Type B pancreatic cell (in vitro differentiated cells): ENCODE results near the gene TRIM54. TPM values are rescaled to one million over a fixed set of nuclear protein-coding genes. Genes with fewer than 3 reads are reported as not detected.

Source experiments
- DNase-seq: peaks from one replicate; pipeline ENCODE4 v3.0.0; 2021; ENCODE audit warnings: mixed read lengths; ENCODE audit not compliant: unreplicated experiment; ENCODE audit errors: extremely low spot score
- H3K27ac Mint-ChIP-seq: 2 replicates; pipeline ENCODE4 v1.8.0; 2021; ENCODE audit warnings: mild to moderate bottlenecking, mixed read lengths
- H3K27me3 Mint-ChIP-seq: 2 replicates; pipeline ENCODE4 v1.8.0; 2021; ENCODE audit warnings: mixed read lengths
- H3K36me3 Mint-ChIP-seq: 2 replicates; pipeline ENCODE4 v1.8.0; 2021; ENCODE audit warnings: mixed read lengths
- H3K4me1 Mint-ChIP-seq: one replicate; pipeline ENCODE4 v1.8.0; 2021; ENCODE audit warnings: mixed read lengths; ENCODE audit not compliant: unreplicated experiment
- H3K4me3 Mint-ChIP-seq: 2 replicates; pipeline ENCODE4 v1.8.0; 2021; ENCODE audit warnings: mild to moderate bottlenecking, mixed read lengths
- H3K9me3 Mint-ChIP-seq: 2 replicates; pipeline ENCODE4 v1.8.0; 2021; ENCODE audit warnings: mixed read lengths
- total RNA-seq: library from RNA; stranded (reverse); gene quantifications from 2 replicates; pipeline ENCODE4 v1.2.1, GENCODE V29; 2021; ENCODE audit warnings: low replicate concordance
- TF ChIP-seq, protein P1 (sequence below): fragments of 200-600 bp; sonication (generic); conservative IDR thresholded peaks from 2 replicates; pipeline ENCODE4 v1.5.0; 2021; ENCODE audit warnings: antibody characterized with exemption, mild to moderate bottlenecking

TRIM54 gene
- total RNA-seq, 1 donor from 2014 or later: not detected

DNA sequence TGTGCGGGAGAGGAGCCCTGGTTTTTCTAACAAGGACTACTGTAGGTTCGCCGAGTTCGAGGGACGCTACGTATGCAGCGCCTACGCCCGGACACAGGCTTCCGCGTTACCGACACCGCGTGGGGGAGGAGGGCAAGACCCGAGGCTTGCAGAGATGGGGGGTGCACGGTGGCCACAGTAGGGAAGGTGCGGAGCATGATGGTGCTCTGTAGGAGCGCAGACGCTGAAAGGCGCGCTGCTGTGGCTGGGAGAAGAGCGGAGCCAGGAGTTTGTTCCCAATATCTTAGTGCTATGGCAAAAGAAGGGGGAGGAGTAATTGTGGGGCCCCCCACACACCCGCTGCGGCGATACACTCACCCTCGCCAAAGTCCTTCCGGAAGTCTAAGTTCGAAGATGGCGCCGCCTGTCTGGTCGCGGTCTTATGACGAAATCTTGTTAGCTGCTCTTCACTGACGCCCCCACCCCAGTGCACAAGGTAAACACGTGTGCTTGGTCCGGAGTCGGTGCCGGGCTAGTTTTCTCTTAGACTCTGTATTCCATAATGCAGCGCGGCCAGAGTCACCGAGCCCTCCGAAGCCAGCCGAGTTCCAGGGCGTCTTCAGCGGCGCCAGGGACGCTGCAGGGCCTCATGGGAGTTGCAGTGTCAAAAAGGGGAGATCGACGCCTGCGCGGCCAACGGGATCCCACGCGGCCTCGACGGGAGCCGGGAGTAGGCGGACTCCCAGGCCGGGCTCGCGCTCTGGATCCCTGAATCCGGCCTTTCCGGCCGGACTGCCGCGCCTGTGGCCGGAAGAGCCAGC is 74.4 kb downstream of the TRIM54 start, which contains the start of gene GTF3C2:
Gene GTF3C2 (minus strand): TSS at position 383 of the 800 bp plus-strand sequence. CDS start 13,210 bp downstream, outside the sequence.
- Mint-ChIP-seq H3K4me3 (peak within 1 kb of the TSS; percentile 98), H3K36me3 (peaks cover 18% of the 10 kb centered on the region), H3K4me1 (peaks cover 29% of the 10 kb centered on the region), H3K27ac (peak within 1 kb of the TSS; percentile 98), H3K27me3 (no peaks in the 10 kb centered on the region), H3K9me3 (no peaks in the 10 kb centered on the region)
- peak; percentile 93 for DNase-seq
- TF ChIP-seq, protein P1, sequence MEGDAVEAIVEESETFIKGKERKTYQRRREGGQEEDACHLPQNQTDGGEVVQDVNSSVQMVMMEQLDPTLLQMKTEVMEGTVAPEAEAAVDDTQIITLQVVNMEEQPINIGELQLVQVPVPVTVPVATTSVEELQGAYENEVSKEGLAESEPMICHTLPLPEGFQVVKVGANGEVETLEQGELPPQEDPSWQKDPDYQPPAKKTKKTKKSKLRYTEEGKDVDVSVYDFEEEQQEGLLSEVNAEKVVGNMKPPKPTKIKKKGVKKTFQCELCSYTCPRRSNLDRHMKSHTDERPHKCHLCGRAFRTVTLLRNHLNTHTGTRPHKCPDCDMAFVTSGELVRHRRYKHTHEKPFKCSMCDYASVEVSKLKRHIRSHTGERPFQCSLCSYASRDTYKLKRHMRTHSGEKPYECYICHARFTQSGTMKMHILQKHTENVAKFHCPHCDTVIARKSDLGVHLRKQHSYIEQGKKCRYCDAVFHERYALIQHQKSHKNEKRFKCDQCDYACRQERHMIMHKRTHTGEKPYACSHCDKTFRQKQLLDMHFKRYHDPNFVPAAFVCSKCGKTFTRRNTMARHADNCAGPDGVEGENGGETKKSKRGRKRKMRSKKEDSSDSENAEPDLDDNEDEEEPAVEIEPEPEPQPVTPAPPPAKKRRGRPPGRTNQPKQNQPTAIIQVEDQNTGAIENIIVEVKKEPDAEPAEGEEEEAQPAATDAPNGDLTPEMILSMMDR: no peak

Other genes starting within 250 kb of the TRIM54 start
- 83.9 and 96.1 TPM in 2 replicates for gene TMEM214, start 249.5 kb upstream of the TRIM54 start, total RNA-seq
- gene AGBL5, start 230.8 kb upstream of the TRIM54 start, total RNA-seq: 24.3 and 57.3 TPM in 2 replicates
- gene OST4, start 210.8 kb upstream of the TRIM54 start, total RNA-seq: 298 and 401 TPM in 2 replicates
- 2.7 and 60.7 TPM in 2 replicates for gene EMILIN1, start 203.8 kb upstream of the TRIM54 start, total RNA-seq
- gene KHK, start 195.7 kb upstream of the TRIM54 start, total RNA-seq: 14.7 and 28.4 TPM in 2 replicates
- 1.8 and 2.4 TPM in 2 replicates for gene CGREF1, start 163.3 kb upstream of the TRIM54 start, total RNA-seq
- gene ABHD1, start 158.6 kb upstream of the TRIM54 start, total RNA-seq: 0.12 and 0.51 TPM in 2 replicates
- gene PREB, start 147.8 kb upstream of the TRIM54 start, total RNA-seq: 52.3 and 53.6 TPM in 2 replicates
- not detected in 2 replicates for gene PRR30, start 143.0 kb upstream of the TRIM54 start, total RNA-seq
- gene TCF23, start 133.4 kb upstream of the TRIM54 start, total RNA-seq: not detected in 2 replicates
- 97.4 and 103 TPM in 2 replicates for gene ATRAID, start 70.4 kb upstream of the TRIM54 start, total RNA-seq
- gene SLC5A6, start 70.2 kb upstream of the TRIM54 start, total RNA-seq: 63.6 and 76.3 TPM in 2 replicates
- gene CAD, start 65.1 kb upstream of the TRIM54 start, total RNA-seq: 51.6 and 85.1 TPM in 2 replicates
- gene SLC30A3, start 19.4 kb upstream of the TRIM54 start, total RNA-seq: 0.19 and 0.53 TPM in 2 replicates
- not detected in 2 replicates for gene DNAJC5G, start 7.0 kb upstream of the TRIM54 start, total RNA-seq
- 0.74 and 4.1 TPM in 2 replicates for gene UCN, start 26.0 kb downstream of the TRIM54 start, total RNA-seq
- 48.9 and 62.4 TPM in 2 replicates for gene MPV17, start 40.7 kb downstream of the TRIM54 start, total RNA-seq
- 74.2 and 76.5 TPM in 2 replicates for gene GTF3C2, start 74.3 kb downstream of the TRIM54 start, total RNA-seq
- gene EIF2B4, start 87.9 kb downstream of the TRIM54 start, total RNA-seq: 43.9 and 56.0 TPM in 2 replicates
- 74.7 and 94.3 TPM in 2 replicates for gene SNX17, start 88.2 kb downstream of the TRIM54 start, total RNA-seq
- gene ZNF513, start 98.3 kb downstream of the TRIM54 start, total RNA-seq: 25.3 and 25.9 TPM in 2 replicates
- gene PPM1G, start 127.2 kb downstream of the TRIM54 start, total RNA-seq: 80.4 and 95.3 TPM in 2 replicates
- 96.7 and 105 TPM in 2 replicates for gene NRBP1, start 146.2 kb downstream of the TRIM54 start, total RNA-seq
- 12.4 and 23.9 TPM in 2 replicates for gene KRTCAP3, start 160.0 kb downstream of the TRIM54 start, total RNA-seq
- 17.5 and 54.1 TPM in 2 replicates for gene IFT172, start 207.3 kb downstream of the TRIM54 start, total RNA-seq
- gene FNDC4, start 212.8 kb downstream of the TRIM54 start, total RNA-seq: 3.9 and 11.7 TPM in 2 replicates
- 0.65 and 2.2 TPM in 2 replicates for gene GCKR, start 214.4 kb downstream of the TRIM54 start, total RNA-seq